A673 (cell line): ENCODE measurements around the gene TMBIM6. TPM values are rescaled to one million over a fixed set of nuclear protein-coding genes. Genes with fewer than 3 reads are reported as not detected.

ENCODE experiments used
- BruUV-seq: library from RNA; stranded (reverse); fragments of 400-500 nt; replicated peaks from 2 replicates; lab custom pipeline; 2021; lab: Mats Ljungman, UMichigan
- CTCF ChIA-PET: fragments of 300-600 bp; sonication (Branson Sonifier 250); formaldehyde crosslinking; loops from one replicate; lab custom pipeline; 2022; ENCODE audit warnings: antibody characterized with exemption; lab: Charles Lee
- POLR2A ChIA-PET: fragments of 300-600 bp; sonication (Branson Sonifier 250); formaldehyde crosslinking; loops from one replicate; lab custom pipeline; 2022; ENCODE audit warnings: antibody characterized with exemption; ENCODE audit not compliant: low non-redundant PET; lab: Charles Lee
- DNase-seq: peaks from one replicate; pipeline ENCODE4 v3.0.0-alpha.2; 2015; ENCODE audit warnings: low spot score
- H3K27ac ChIP-seq: fragments of 200-600 bp; sonication (generic); 2 replicates; pipeline ENCODE4 v1.5.1; 2016; ENCODE audit warnings: mixed run types, low read depth, mild to moderate bottlenecking, mixed read lengths, antibody characterized with exemption, low read length; ENCODE audit not compliant: poor library complexity, severe bottlenecking
- H3K27me3 ChIP-seq: fragments of 200-600 bp; sonication (generic); replicated peaks from 2 replicates; pipeline ENCODE4 v1.6.1; 2017; ENCODE audit warnings: mixed run types, low read depth, mild to moderate bottlenecking, mixed read lengths, antibody characterized with exemption, low read length; ENCODE audit not compliant: insufficient read depth, poor library complexity
- H3K36me3 ChIP-seq: fragments of 200-600 bp; sonication (generic); 2 replicates; pipeline ENCODE4 v1.6.1; 2016; ENCODE audit warnings: mixed run types, mild to moderate bottlenecking, mixed read lengths, antibody characterized with exemption, low read length; ENCODE audit not compliant: insufficient read depth, poor library complexity, severe bottlenecking
- H3K4me1 ChIP-seq: fragments of 200-600 bp; sonication (generic); 2 replicates; pipeline ENCODE4 v1.6.1; 2017; ENCODE audit warnings: mixed run types, mild to moderate bottlenecking, mixed read lengths, antibody characterized with exemption, low read length; ENCODE audit not compliant: insufficient read depth, poor library complexity, severe bottlenecking
- H3K4me3 ChIP-seq: fragments of 200-600 bp; sonication (generic); 2 replicates; pipeline ENCODE4 v1.5.1; 2016; ENCODE audit warnings: low read depth, mixed run types, mild to moderate bottlenecking, mixed read lengths, low read length; ENCODE audit not compliant: poor library complexity, severe bottlenecking
- H3K9me3 ChIP-seq: fragments of 200-600 bp; sonication (generic); 2 replicates; pipeline ENCODE4 v1.6.1; 2016; ENCODE audit warnings: mixed run types, low read depth, mild to moderate bottlenecking, mixed read lengths, antibody characterized with exemption, low read length; ENCODE audit not compliant: poor library complexity, severe bottlenecking
- EZH2 ChIP-seq: fragments of 200-600 bp; sonication (generic); IDR thresholded peaks from 2 replicates; pipeline ENCODE4 v1.6.1; 2017; ENCODE audit warnings: borderline replicate concordance, low read depth, mild to moderate bottlenecking, mixed read lengths, antibody characterized with exemption, low read length; ENCODE audit not compliant: poor library complexity, severe bottlenecking
- intact Hi-C: fragments of 100-400 bp; cut with micrococcal nuclease; formaldehyde crosslinking; loops from one replicate; pipeline ENCODE4 v1.10.0; 2022; ENCODE audit not compliant: unreplicated experiment
- total RNA-seq: library from RNA; stranded (reverse); gene quantifications from 2 replicates; pipeline ENCODE4 v1.2.3, GENCODE V29; 2021
- TF ChIP-seq, protein P1 (sequence below): fragments of 300-800, 200-600 bp; sonication (generic); conservative IDR thresholded peaks from 2 replicates; pipeline ENCODE4 v1.5.1; 2017; ENCODE audit warnings: low read depth, mild to moderate bottlenecking, antibody characterized with exemption, low read length, moderate library complexity, mixed read lengths

The TMBIM6 gene
- total RNA-seq, 1 experiment from 2014 or later: 454 TPM

DNA sequence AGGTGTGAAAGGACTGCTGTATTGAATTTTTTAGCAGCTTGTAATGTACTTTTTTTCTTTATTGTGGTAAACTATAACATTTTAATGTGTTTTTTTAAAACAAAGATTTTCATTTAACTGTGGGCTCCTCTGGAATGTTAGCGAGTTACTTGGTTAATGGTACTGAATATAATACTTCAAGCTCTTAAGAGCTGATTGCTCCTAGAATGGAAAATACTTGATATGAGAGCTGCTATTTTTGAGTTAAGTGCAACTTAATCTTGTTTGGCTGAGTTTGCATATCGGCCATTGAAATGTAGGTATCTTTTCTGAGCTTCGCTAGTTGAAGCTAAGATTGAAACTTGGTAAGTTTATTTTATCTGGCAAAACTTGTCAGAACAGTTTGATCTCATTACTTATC lies 7.4 kb downstream of the TMBIM6 start:
- DNase-seq: no peak
- CTCF ChIA-PET: no interaction called here
- Histone ChIP-seq H3K27ac (no peak overlapping the region), H3K9me3 (no peaks in the 10 kb centered on the region), H3K4me1 (peaks cover 17% of the 10 kb centered on the region), H3K36me3 (peaks cover 17% of the 10 kb centered on the region), H3K27me3 (no peaks in the 10 kb centered on the region), H3K4me3 (no peak overlapping the region)
- POLR2A ChIA-PET: interaction anchor here (0.8 kb wide), 1 partner anchor 8 kb away, joined by 5 read pairs; no protein-coding TSS in a partner anchor
- TF ChIP-seq EZH2: no peak
- TF ChIP-seq, protein P1, sequence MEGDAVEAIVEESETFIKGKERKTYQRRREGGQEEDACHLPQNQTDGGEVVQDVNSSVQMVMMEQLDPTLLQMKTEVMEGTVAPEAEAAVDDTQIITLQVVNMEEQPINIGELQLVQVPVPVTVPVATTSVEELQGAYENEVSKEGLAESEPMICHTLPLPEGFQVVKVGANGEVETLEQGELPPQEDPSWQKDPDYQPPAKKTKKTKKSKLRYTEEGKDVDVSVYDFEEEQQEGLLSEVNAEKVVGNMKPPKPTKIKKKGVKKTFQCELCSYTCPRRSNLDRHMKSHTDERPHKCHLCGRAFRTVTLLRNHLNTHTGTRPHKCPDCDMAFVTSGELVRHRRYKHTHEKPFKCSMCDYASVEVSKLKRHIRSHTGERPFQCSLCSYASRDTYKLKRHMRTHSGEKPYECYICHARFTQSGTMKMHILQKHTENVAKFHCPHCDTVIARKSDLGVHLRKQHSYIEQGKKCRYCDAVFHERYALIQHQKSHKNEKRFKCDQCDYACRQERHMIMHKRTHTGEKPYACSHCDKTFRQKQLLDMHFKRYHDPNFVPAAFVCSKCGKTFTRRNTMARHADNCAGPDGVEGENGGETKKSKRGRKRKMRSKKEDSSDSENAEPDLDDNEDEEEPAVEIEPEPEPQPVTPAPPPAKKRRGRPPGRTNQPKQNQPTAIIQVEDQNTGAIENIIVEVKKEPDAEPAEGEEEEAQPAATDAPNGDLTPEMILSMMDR: no peak
- intact Hi-C loops: no loop called here
- no TSS peak for BruUV-seq

GRCh38 chr12:49750027-49750995 lies 9.0 kb downstream of the TMBIM6 start:
- no peak for TF ChIP-seq EZH2
- TF ChIP-seq, protein P1: no peak
- Histone ChIP-seq H3K4me3 (no peak overlapping the region), H3K36me3 (peaks cover 32% of the 10 kb centered on the region), H3K4me1 (peaks cover 16% of the 10 kb centered on the region), H3K27me3 (no peaks in the 10 kb centered on the region), H3K9me3 (no peaks in the 10 kb centered on the region), H3K27ac (peak overlapping the region; percentile 46)
- intact Hi-C loops: no loop called here
- no peak for DNase-seq
- CTCF ChIA-PET: no interaction called here
- POLR2A ChIA-PET: no interaction called here
- no TSS peak for BruUV-seq

DNA sequence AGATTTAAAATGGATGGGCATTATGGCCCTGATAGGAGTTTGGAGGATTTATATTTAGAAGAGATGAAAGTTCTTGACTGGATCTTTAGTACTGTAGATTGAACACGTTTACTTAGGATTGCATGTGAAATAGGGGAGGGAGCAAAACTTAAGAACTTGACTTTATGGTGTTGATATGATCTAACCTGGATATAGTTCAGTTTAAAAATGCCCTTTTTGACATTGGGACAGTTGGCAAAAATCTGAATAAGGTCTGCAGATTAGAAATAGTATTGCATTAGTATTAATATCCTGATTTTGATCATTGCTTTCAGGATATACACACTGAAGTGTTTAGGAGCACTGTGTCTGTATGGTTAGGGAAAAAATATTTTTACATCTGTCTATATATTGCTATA lies 9.6 kb downstream of the TMBIM6 start:
- BruUV-seq: no TSS peak
- Histone ChIP-seq H3K27me3 (no peaks in the 10 kb centered on the region), H3K36me3 (peaks cover 39% of the 10 kb centered on the region), H3K4me3 (no peak overlapping the region), H3K27ac (peak overlapping the region; percentile 46), H3K9me3 (no peaks in the 10 kb centered on the region), H3K4me1 (peaks cover 16% of the 10 kb centered on the region)
- TF ChIP-seq, protein P1: no peak
- TF ChIP-seq EZH2: no peak
- intact Hi-C loops: no loop called here
- CTCF ChIA-PET: no interaction called here
- no peak for DNase-seq
- POLR2A ChIA-PET: no interaction called here
